Nucleus accumbens (tissue), 56 donors: Measurements from ENCODE around the gene MCTP1.

Experiments used
- DNase-seq, 56 donors: peaks; one replicate each; lab custom pipeline; 2025; lab: John Stamatoyannopoulos, UW

The MCTP1 gene

GRCh38 chr5:95081500-95081960, 203.4 kb downstream of the MCTP1 start:
- peak in 23 of 56 donors; percentile 3 to 56 (median 20) for DNase-seq

- no peak for DNase-seq
These were observed 204.5 kb downstream of the MCTP1 start for GRCh38 chr5:95080441-95080840.

DNA sequence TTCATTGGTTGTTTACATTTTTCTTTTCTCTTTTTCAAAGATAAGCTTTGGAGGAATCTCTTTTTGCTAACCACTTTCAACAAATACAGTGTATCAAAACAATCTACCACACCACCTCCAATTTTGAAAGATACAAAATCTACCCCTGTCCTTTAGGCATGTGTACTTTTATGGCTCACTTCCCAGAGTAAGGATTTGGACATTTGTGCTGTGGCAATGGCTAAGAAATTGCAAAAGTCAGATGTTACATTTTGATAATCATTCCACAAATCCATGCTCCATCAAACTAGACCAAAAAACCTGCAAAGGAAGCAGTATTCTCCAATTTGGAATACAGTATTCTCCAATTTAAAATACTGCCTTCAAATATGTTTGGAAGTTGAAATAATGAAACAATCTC, 204.9 kb downstream of the MCTP1 start:
- DNase-seq = no peak

DNA sequence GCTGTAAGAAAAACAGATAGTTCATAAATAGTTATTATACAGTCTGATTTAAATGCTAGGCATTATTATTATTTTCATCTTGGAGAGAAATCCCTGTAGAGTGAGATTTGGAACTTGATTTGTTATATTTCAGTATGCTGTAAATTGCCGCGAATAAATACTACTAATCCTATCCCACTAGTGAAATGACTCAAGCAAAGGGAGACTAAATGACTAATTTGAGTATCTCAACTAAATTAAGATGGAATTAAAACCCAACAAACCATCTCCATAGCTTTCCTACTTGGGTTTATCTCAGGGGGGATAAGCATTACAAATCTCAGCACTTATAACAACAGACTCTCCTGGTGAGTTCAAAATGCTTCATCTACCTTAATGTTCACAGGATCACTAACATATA, 206.0 kb downstream of the MCTP1 start:
- no peak for DNase-seq

DNA sequence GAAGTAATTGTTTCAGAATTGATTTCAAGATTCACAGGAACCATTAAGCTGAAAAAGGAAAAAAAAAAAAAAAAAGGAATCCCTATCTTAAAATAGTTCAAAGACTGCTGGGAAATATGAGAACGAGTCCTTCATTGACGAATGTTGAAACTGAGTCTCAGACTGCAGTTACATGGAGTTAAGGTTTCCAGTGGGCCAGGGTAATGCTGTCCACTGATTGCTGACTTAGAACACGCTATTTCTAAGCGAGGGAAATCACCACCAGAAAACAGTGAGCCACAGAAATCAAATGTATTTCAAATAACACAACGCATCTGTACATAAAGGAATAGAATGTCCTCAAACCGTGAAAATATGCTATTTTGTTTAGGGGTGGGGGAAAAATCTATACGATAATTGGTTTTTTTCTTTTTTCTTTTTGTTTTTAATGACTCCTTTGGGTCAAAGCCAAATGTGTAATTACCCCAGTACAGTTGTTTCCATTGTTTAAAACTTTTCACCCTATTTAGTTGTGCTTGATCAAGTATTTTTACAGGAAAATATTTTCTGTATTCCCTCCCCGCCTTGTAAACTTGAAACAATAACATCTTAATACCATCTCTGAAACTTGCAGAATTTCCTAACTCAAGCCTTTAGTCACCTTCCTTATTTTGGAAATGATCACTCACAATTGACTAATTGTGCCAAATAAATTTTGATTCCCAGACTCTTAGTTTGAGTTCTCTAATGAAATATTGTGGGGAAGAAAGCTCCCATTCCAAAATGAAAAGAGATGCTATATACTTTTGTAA, 208.3 kb downstream of the MCTP1 start:
- DNase-seq = no peak

DNA sequence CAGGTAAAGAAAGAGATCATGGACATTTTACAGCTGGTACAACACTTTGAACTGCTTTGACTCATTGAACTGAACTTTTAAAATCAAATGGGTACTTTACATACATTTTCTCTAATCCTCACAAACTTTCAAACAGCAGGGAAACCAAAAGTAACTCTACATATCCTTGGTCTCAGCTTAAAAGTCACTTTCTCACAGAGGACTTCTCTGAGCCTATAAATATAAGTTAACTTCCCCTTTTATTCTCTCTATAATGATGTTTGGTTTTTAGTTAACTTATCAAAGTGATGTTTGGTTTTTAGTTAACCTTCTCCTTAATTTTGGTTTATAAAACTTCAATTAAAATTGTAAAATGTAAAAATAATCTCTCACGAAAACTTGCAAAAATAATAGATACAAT, 209.8 kb downstream of the MCTP1 start:
- DNase-seq = no peak

DNA sequence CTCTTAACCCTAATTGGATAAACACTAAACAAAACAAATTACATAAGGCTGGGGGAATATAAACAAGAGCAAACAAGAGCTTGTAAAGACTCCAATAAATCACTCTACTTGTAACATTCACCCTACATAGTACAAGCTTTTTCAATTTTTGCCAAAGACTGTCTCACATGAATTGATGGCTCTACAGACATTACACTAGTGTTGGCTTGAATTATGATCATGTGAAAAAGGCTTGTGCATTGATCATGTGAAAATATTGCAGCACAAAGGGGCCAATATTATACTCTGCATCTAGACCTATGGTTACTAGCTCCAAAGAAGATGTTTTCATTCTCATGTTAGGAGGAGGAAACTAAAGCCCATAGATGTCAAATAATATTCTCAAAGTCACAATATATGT, 212.6 kb downstream of the MCTP1 start:
- no peak for DNase-seq

DNA sequence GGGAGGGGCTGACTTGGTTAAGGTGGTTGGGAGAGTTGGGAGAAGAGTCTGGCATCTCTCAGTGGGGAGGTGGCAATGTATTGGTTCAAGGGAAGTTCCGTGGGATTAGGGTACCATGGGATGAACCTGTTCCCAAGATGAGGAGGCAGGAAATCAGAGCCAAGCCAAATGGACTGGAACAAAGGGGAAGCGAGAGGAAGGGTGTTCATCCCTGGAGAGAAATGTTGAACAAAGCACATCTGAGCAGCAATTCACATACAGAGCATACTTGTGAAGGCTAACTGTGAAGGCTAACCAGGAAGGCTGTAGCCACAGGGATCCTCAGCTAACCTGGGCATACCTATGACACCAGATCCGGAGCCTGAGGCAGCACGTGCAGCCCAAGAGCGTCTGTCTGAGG, 214.0 kb downstream of the MCTP1 start:
- DNase-seq = no peak

- peak in 3 of 56 donors; percentile 14 to 17 (median 16) for DNase-seq
These were observed 214.4 kb downstream of the MCTP1 start for GRCh38 chr5:95070453-95070852.

- no peak for DNase-seq
These were observed 214.9 kb downstream of the MCTP1 start for GRCh38 chr5:95069948-95070347.

DNA sequence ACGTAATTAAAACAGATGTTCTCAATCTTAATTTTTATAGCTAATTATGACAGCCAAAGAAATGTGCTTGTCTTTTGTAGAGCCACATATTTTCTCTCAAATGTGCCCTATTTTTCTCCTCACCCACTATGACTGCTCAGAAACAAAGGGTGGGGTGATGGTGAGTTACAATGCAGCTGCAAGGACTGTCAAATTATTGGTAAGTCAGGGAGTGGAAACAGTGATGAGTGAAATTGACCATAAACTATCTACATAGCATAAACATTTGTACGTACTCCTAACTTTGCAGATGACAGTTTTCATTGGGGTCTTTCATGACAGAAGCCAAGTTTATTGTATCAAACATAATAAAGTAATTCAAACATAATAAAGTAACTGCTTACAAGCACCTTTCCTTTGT, 215.9 kb downstream of the MCTP1 start:
- no peak for DNase-seq

DNA sequence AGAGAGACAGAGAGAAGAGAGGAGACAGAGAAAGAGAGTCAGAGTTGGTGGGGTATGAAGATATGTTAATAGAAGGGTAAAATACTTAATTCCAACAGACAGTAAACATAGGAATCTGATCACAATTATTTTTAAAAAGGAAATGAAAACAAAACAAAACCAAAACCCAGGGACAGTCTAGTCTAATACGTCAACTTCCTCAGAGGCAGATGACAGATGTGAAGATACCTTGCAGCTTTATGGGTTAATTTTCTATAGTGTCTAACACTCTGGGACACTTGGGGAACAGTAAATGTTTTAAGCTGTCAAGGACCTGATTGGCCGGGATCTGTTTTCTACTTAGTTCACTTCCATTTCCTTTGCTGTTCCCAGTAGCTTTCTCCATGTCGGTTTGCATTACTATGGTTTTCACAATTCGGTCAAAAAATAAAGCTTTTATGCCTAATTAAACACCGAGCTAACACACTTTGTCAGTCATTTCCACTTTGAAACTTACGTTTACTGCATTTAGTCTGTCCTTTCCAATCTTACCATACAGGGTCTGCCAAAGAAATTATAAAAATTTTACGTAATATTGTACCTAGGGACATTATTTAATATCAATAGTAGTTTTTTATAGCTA, 216.5 kb downstream of the MCTP1 start:
- no peak for DNase-seq

- DNase-seq = no peak
These were observed 218.8 kb downstream of the MCTP1 start for GRCh38 chr5:95066048-95066447.

- no peak for DNase-seq
These were observed 221.4 kb downstream of the MCTP1 start for GRCh38 chr5:95063492-95063891.

GRCh38 chr5:95060098-95060497, 224.8 kb downstream of the MCTP1 start:
- DNase-seq = no peak

DNA sequence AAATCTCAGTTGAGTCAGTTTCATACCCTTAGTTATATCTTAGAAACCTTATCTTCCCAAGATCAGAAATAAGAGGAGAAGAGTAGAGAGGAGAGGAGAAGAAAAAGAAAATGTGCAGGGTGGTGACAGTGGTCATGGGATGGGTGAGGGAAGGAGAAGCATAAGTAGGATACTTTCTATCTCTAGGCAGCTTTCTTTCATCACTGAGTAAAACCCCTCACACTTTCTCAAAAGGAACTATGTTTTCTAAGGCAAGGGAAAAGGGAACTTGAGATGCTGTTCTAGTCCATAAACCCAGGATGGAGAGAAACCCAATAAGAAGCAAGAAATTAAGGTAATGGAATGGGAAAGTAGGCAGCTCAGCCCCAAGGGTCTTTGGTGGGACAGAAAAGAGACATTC, 225.3 kb downstream of the MCTP1 start:
- no peak for DNase-seq

DNA sequence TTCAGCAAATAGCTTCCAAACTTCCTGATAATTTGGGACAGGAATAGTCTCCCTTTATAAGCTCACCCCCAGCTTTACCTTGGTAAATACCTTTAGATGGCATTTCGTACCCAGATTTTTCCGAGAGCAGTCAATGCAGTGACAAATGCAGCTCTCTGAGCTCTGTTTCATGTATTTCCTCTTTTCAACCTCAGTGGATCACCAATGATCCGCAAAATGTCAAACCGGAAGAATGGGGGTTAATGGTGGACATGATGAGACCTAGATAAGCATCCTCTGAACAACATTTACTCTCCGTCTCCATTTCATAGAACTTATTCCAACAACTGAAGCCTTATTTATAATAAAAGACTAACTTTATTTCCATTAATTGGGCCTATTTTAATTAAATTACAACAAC, 227.3 kb downstream of the MCTP1 start:
- no peak for DNase-seq

DNA sequence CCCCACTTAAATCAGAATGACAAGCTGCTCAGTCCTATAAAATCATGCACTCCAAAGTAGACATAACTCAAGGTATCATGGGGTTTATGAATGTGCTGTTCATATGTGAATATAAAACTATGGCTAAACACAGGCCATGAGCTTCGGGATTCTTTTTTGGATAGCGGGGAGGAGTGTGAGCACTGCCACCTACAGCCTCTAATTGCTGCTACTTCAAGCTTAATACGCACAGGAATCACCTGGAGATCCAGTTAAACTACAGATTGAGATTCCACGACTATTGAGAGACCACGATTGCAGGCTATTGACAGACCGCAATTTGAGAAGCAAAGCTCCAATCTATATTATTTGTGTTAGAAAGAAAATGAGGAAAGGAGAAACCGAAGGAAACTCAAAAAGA, 231.6 kb downstream of the MCTP1 start:
- DNase-seq = no peak

GRCh38 chr5:95050708-95051107, 234.2 kb downstream of the MCTP1 start:
- DNase-seq = no peak

- DNase-seq = no peak
These were observed 236.3 kb downstream of the MCTP1 start for GRCh38 chr5:95048628-95049027.

- no peak for DNase-seq
These were observed 239.5 kb downstream of the MCTP1 start for GRCh38 chr5:95045181-95045965.
